Trophoblast cell (in vitro differentiated cells and primary cell): ENCODE measurements around the gene WNK2.

Experiments used
- DNase-seq, 2 donors: peaks; one replicate each; pipeline ENCODE4 v3.0.0-alpha.2; 2016
- H2AFZ ChIP-seq: 2 replicates; pipeline ENCODE4 v1.6.1; 2013; ENCODE audit warnings: low read length, moderate library complexity, mild to moderate bottlenecking; ENCODE audit not compliant: insufficient read depth, poor library complexity
- H2AK5ac ChIP-seq: 2 replicates; pipeline ENCODE4 v1.6.1; 2013; ENCODE audit warnings: mild to moderate bottlenecking, low read length
- H2BK120ac ChIP-seq: 2 replicates; pipeline ENCODE4 v1.6.1; 2013; ENCODE audit warnings: low read length, mild to moderate bottlenecking, moderate library complexity; ENCODE audit not compliant: insufficient read depth, poor library complexity
- H2BK12ac ChIP-seq: 2 replicates; pipeline ENCODE4 v1.6.1; 2013; ENCODE audit warnings: mild to moderate bottlenecking, low read length, moderate library complexity
- H2BK5ac ChIP-seq: 2 replicates; pipeline ENCODE4 v1.6.1; 2013; ENCODE audit warnings: low read length, low read depth, moderate library complexity, mild to moderate bottlenecking; ENCODE audit not compliant: poor library complexity
- H3K14ac ChIP-seq: 2 replicates; pipeline ENCODE4 v1.6.1; 2013; ENCODE audit warnings: mild to moderate bottlenecking, low read length
- H3K18ac ChIP-seq: 2 replicates; pipeline ENCODE4 v1.6.1; 2013; ENCODE audit warnings: mild to moderate bottlenecking, low read length
- H3K23ac ChIP-seq: 2 replicates; pipeline ENCODE4 v1.6.1; 2013; ENCODE audit warnings: low read length
- H3K27ac ChIP-seq: 2 replicates; pipeline ENCODE4 v1.5.1; 2013; ENCODE audit warnings: low read depth, mild to moderate bottlenecking, inconsistent platforms, low read length, moderate library complexity
- H3K27me3 ChIP-seq: 2 replicates; pipeline ENCODE4 v1.6.1; 2013; ENCODE audit warnings: inconsistent platforms, mild to moderate bottlenecking, low read length, moderate library complexity; ENCODE audit not compliant: insufficient read depth
- H3K36me3 ChIP-seq, 2 experiments: 1 replicate in 1 of 2; 2 replicates in 1 of 2; pipeline ENCODE4 v1.6.1; 2013; ENCODE audit warnings: low read length in 2 of 2, mild to moderate bottlenecking in 2 of 2, moderate library complexity in 1 of 2; ENCODE audit not compliant: insufficient read depth in 2 of 2, control insufficient read depth in 1 of 2
- H3K4ac ChIP-seq: 2 replicates; pipeline ENCODE4 v1.6.1; 2013; ENCODE audit warnings: low read depth, mild to moderate bottlenecking, low read length, moderate library complexity
- H3K4me1 ChIP-seq, 2 experiments: 1 replicate in 1 of 2; 2 replicates in 1 of 2; pipeline ENCODE4 v1.6.1; 2013; ENCODE audit warnings: low read length in 2 of 2, mild to moderate bottlenecking in 2 of 2, moderate library complexity in 1 of 2; ENCODE audit not compliant: insufficient read depth in 2 of 2, control insufficient read depth in 1 of 2
- H3K4me2 ChIP-seq: 2 replicates; pipeline ENCODE4 v1.6.1; 2013; ENCODE audit warnings: inconsistent platforms, mild to moderate bottlenecking, low read length, moderate library complexity
- H3K4me3 ChIP-seq: 2 replicates; pipeline ENCODE4 v1.5.1; 2013; ENCODE audit warnings: mild to moderate bottlenecking, low read depth, low read length, inconsistent platforms
- H3K79me1 ChIP-seq: one replicate; pipeline ENCODE4 v1.6.1; 2013; ENCODE audit warnings: low read length
- H3K79me2 ChIP-seq: 2 replicates; pipeline ENCODE4 v1.6.1; 2013; ENCODE audit warnings: low read length, mild to moderate bottlenecking; ENCODE audit not compliant: control insufficient read depth, insufficient read depth, poor library complexity
- H3K9ac ChIP-seq: 2 replicates; pipeline ENCODE4 v1.6.1; 2013; ENCODE audit warnings: mild to moderate bottlenecking, low read length
- H3K9me3 ChIP-seq: 2 replicates; pipeline ENCODE4 v1.6.1; 2013; ENCODE audit warnings: low read depth, mild to moderate bottlenecking, control low read depth, inconsistent platforms, low read length; ENCODE audit not compliant: insufficient read depth
- H4K12ac ChIP-seq: 2 replicates; pipeline ENCODE4 v1.6.1; 2013; ENCODE audit warnings: low read depth, mild to moderate bottlenecking, low read length, moderate library complexity
- H4K8ac ChIP-seq: 2 replicates; pipeline ENCODE4 v1.6.1; 2013; ENCODE audit warnings: low read depth, mild to moderate bottlenecking, low read length, moderate library complexity
- H4K91ac ChIP-seq: one replicate; pipeline ENCODE4 v1.6.1; 2013; ENCODE audit warnings: low read depth, mild to moderate bottlenecking, low read length, moderate library complexity
- WGBS: extraction: QIAGEN DNeasy Blood & Tissue Kit; methylation state at CpG from one replicate; pipeline ENCODE4 v1.1.7; 2013; ENCODE audit warnings: missing lambda C conversion rate; ENCODE audit not compliant: insufficient read length, insufficient coverage; ENCODE audit errors: extremely low coverage; 5-methylcytosine and 5-hydroxymethylcytosine counted together

WNK2 gene

DNA sequence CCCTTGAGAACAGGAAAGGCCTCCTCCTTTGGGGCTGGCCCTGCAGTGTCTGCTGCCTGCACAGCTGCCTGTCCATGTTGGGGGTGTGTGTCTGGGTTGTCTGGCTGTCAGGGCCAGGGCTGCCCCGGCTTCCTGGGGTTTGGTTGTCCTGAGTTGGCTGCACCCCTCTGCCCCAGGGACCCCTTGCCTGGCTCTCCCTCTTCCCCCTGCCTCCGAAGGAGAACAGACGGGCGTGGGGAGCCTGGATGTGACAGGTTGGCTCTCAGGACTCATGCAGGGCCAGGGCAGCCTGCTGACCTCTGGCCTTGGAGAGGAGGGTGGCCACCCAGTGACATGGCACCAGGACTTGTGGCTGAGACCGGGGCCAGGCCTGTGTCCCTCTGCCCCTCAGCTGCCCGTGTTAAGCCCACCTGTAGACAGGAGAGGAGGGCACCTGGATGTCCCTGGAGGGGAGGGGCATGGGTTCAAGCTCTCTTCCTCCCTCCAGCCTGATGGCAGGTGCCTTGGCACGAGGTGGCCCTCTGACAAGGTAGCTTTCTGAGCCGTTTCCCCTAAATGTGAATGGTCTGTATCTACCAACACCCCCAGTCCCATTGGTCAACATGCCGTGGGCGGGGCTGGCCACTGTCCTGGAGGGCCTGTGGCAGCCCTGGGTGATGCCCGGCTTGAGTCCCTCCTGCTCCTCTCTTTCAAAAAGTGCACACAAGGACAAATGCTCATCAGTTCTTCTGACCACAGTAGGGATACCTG, 34.9 kb downstream of the WNK2 start:
- peaks cover 3% of the 10 kb centered on the region for H3K9me3 ChIP-seq
- no peak overlapping the region for H2BK120ac ChIP-seq
- H3K36me3 ChIP-seq, result no peaks in the 10 kb centered on the region
- no peak overlapping the region for H3K4me3 ChIP-seq
- H3K27me3 ChIP-seq, result no peaks in the 10 kb centered on the region
- H4K91ac ChIP-seq, result no peak overlapping the region
- no peak overlapping the region for H3K9ac ChIP-seq
- no CpG with 5 or more reads among the region's 11 CpGs for WGBS
- H4K12ac ChIP-seq, result no peak overlapping the region
- H3K4ac ChIP-seq, result no peak overlapping the region
- H3K4me1 ChIP-seq, result peaks cover 3% of the 10 kb centered on the region in 2 experiments
- no peak overlapping the region for H3K18ac ChIP-seq
- no peak overlapping the region for H3K4me2 ChIP-seq
- H3K79me1 ChIP-seq, result no peaks in the 10 kb centered on the region
- no peak overlapping the region for H2BK12ac ChIP-seq
- H2AK5ac ChIP-seq, result no peak overlapping the region
- no peaks in the 10 kb centered on the region for H3K79me2 ChIP-seq
- DNase-seq, result no peak
- H2AFZ ChIP-seq, result no peak overlapping the region
- H3K14ac ChIP-seq, result no peak overlapping the region
- no peak overlapping the region for H3K23ac ChIP-seq
- no peak overlapping the region for H3K27ac ChIP-seq
- no peak overlapping the region for H4K8ac ChIP-seq
- no peak overlapping the region for H2BK5ac ChIP-seq

DNA sequence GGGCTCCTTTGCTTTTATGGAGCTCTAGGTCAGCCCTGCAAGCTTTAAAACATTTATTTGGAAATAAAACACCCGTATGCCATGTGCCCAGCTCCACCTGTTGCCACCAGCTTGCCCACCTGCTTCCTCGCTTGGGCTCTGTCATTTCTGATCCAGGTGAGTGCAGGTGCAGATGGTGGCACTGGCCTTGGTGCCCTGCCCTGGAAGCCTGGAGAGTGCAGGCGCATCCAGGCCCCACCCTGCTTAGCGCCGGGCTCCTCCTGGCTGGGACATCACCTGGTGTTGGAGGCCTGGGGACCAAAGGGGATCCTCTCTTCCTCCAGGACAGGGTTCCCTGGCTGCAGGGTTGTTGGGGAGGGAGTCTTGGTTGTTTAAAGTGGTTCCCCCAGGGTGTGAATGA, 35.8 kb downstream of the WNK2 start:
- Histone ChIP-seq H3K36me3 (no peaks in the 10 kb centered on the region), H3K27me3 (no peaks in the 10 kb centered on the region), H3K4me3 (no peak overlapping the region), H3K9me3 (peaks cover 3% of the 10 kb centered on the region), H3K79me1 (no peaks in the 10 kb centered on the region), H3K4me1 (peaks cover 3% of the 10 kb centered on the region in 2 experiments), H4K91ac (no peak overlapping the region), H3K79me2 (no peaks in the 10 kb centered on the region), H3K23ac (no peak overlapping the region), H3K18ac (no peak overlapping the region), H2BK5ac (no peak overlapping the region), H2BK120ac (no peak overlapping the region), H2AK5ac (no peak overlapping the region), H3K14ac (no peak overlapping the region), H4K12ac (no peak overlapping the region), H2AFZ (no peak overlapping the region), H3K27ac (no peak overlapping the region), H3K9ac (no peak overlapping the region), H3K4me2 (no peak overlapping the region), H4K8ac (no peak overlapping the region), H3K4ac (no peak overlapping the region), H2BK12ac (no peak overlapping the region)
- no peak for DNase-seq
- no CpG with 5 or more reads among the region's 5 CpGs for WGBS

DNA sequence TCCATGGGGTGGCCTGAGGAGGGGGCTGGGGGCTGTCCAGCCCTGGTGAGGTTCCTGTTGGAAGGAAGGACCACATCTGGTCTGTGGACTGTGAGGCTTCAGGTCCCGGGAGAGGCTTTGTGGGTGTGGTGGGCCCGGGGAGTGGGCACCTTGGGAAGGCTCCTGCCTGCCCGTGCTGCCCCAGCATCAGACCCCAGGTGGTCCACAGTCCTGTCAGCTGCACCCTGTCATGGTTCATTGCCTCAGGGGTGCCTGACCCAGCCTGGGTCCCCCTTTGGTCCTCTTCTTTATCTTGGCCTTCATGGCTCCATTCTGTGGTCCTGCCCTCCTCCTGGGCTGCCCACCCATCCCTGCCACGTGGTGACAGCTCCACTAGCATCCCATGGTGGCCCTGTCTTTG, 36.7 kb downstream of the WNK2 start:
- Histone ChIP-seq H2BK12ac (no peak overlapping the region), H4K8ac (no peak overlapping the region), H3K4me1 (peaks cover 3% of the 10 kb centered on the region in 2 experiments), H3K4me3 (no peak overlapping the region), H3K36me3 (no peaks in the 10 kb centered on the region), H3K79me2 (no peaks in the 10 kb centered on the region), H4K91ac (no peak overlapping the region), H2BK120ac (no peak overlapping the region), H3K4ac (no peak overlapping the region), H4K12ac (no peak overlapping the region), H3K9me3 (peaks cover 3% of the 10 kb centered on the region), H3K27me3 (no peaks in the 10 kb centered on the region), H3K14ac (no peak overlapping the region), H2AK5ac (no peak overlapping the region), H2BK5ac (no peak overlapping the region), H3K23ac (no peak overlapping the region), H3K27ac (no peak overlapping the region), H3K4me2 (no peak overlapping the region), H3K79me1 (no peaks in the 10 kb centered on the region), H2AFZ (no peak overlapping the region), H3K18ac (no peak overlapping the region), H3K9ac (no peak overlapping the region)
- DNase-seq, result no peak
- WGBS, result no CpG with 5 or more reads among the region's 4 CpGs

DNA sequence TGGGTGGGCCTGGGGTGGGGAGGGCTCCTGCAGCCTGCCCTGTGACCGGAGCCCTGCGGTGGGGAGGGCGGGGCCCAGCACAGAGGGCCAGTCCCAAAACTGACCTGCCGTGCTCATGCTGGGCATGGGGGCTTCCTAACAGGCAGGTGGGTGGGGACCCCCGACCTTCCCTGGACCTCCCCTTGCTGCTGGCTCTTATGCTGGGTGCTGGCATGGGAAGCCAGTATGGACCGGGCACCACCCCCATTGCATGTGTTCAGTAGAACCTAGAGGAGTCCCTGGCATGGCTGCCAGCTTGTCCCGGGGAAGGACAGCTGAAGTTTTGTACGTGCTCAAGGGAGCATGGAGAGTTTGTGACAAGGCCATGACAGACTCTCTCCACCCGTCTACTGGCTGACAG, 37.1 kb downstream of the WNK2 start:
- H4K12ac ChIP-seq, result no peak overlapping the region

More for the DNA sequence above, 37.1 kb downstream of the WNK2 start:
- Histone ChIP-seq H3K4ac (no peak overlapping the region), H3K27me3 (no peaks in the 10 kb centered on the region), H3K27ac (no peak overlapping the region), H3K79me2 (no peaks in the 10 kb centered on the region), H3K4me1 (peaks cover 3% of the 10 kb centered on the region in 2 experiments), H2AK5ac (no peak overlapping the region), H3K79me1 (no peaks in the 10 kb centered on the region), H3K14ac (no peak overlapping the region), H3K4me2 (no peak overlapping the region), H2BK5ac (no peak overlapping the region), H2BK120ac (no peak overlapping the region), H3K4me3 (no peak overlapping the region), H2BK12ac (no peak overlapping the region), H3K18ac (no peak overlapping the region), H3K9me3 (peaks cover 3% of the 10 kb centered on the region), H4K8ac (no peak overlapping the region), H3K36me3 (no peaks in the 10 kb centered on the region), H3K23ac (no peak overlapping the region), H2AFZ (no peak overlapping the region), H3K9ac (no peak overlapping the region), H4K91ac (no peak overlapping the region)
- DNase-seq, result no peak
- WGBS, result no CpG with 5 or more reads among the region's 9 CpGs
